Mucosa of rectum (tissue), 2 donors: Measurements from ENCODE around the gene ZNF490.
"Not testable (repeated sequence)": the region's sequence is repeated elsewhere in the genome, so short reads cannot be mapped to it uniquely, and the experiment has no call there.

Source experiments
- H3K27ac ChIP-seq, 2 donors: one replicate each; pipeline ENCODE4 v1.7.0; 2013; ENCODE audit warnings: inconsistent platforms in 2 of 2, low read depth in 2 of 2, low read length in 2 of 2
- H3K27me3 ChIP-seq, 2 donors: one replicate each; pipeline ENCODE4 v1.7.0; 2013; ENCODE audit warnings: low read length in 2 of 2; ENCODE audit not compliant: control insufficient read depth in 2 of 2, insufficient read depth in 2 of 2
- H3K36me3 ChIP-seq, 2 donors: one replicate each; pipeline ENCODE4 v1.7.0; 2013; ENCODE audit warnings: low read length in 2 of 2; ENCODE audit not compliant: control insufficient read depth in 2 of 2, insufficient read depth in 2 of 2
- H3K4me1 ChIP-seq, 2 donors: one replicate each; pipeline ENCODE4 v1.7.0; 2013; ENCODE audit warnings: low read length in 2 of 2, mild to moderate bottlenecking in 1 of 2; ENCODE audit not compliant: control insufficient read depth in 2 of 2, insufficient read depth in 2 of 2
- H3K4me3 ChIP-seq, 2 donors: one replicate each; pipeline ENCODE4 v1.7.0; 2013; ENCODE audit warnings: low read length in 2 of 2
- H3K9ac ChIP-seq, 2 donors: one replicate each; pipeline ENCODE4 v1.7.0; 2013; ENCODE audit warnings: low read length in 2 of 2, low read depth in 1 of 2, mild to moderate bottlenecking in 1 of 2
- H3K9me3 ChIP-seq, 2 donors: one replicate each; pipeline ENCODE4 v1.7.0; 2013; ENCODE audit warnings: low read length in 2 of 2; ENCODE audit not compliant: control insufficient read depth in 2 of 2
- donor health status: healthy.
- donor health status: Normal muscosa, but diverticular disease.

Gene ZNF490

DNA sequence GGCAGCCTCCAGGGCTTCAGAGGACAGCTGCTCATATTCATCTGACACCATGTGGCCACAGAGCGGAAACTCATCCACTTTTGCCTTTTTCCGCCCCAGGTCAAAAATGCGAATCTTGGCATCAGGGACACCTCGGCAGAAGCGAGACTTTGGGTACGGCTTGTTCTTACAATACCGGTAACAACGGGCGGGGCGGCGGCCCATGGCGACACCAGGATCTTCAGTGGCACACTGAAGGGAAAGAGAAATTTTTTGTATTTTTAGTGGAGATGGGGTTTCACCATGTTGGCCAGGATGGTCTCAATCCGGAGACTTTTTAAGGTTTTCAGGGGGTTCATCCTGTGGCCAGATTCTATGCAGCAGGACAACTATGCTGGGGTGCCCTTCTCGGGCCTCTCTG lies 33.1 kb upstream of the ZNF490 start:
- H3K4me3 ChIP-seq, H3K9ac ChIP-seq, H3K27me3 ChIP-seq, H3K36me3 ChIP-seq, H3K27ac ChIP-seq, H3K4me1 ChIP-seq, H3K9me3 ChIP-seq: not testable (repeated sequence)

DNA sequence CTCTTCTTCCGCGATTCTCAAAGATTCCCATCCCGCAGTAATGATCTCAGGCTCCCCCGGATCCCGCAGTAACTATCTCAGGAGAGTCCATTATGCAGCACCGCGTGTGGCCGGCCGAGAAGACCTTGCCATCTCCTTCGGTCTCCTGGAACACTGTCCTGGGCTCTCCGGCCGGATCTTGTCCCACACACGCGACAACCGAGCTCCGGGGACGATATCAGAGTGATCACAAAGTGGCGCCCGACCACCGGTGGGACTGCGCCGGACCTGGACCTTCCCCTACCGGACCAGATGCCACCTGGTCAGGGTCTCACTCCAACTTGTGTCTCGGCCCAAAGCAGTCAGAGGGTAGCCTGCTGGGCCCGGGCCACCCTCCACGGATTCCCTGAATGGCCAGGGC lies 31.9 kb upstream of the ZNF490 start:
- Histone ChIP-seq H3K9me3 (no peaks in the 10 kb centered on the region), H3K9ac (no peak overlapping the region), H3K27ac (no peak overlapping the region), H3K36me3 (no peaks in the 10 kb centered on the region), H3K4me3 (no peak overlapping the region), H3K27me3 (no peaks in the 10 kb centered on the region), H3K4me1 (peaks cover 2 to 3% of the 10 kb centered on the region in 2 donors)

- H3K27me3 ChIP-seq, result no peaks in the 10 kb centered on the region
Measured at GRCh38 chr19:12641456-12641855, 30.8 kb upstream of the ZNF490 start.

DNA sequence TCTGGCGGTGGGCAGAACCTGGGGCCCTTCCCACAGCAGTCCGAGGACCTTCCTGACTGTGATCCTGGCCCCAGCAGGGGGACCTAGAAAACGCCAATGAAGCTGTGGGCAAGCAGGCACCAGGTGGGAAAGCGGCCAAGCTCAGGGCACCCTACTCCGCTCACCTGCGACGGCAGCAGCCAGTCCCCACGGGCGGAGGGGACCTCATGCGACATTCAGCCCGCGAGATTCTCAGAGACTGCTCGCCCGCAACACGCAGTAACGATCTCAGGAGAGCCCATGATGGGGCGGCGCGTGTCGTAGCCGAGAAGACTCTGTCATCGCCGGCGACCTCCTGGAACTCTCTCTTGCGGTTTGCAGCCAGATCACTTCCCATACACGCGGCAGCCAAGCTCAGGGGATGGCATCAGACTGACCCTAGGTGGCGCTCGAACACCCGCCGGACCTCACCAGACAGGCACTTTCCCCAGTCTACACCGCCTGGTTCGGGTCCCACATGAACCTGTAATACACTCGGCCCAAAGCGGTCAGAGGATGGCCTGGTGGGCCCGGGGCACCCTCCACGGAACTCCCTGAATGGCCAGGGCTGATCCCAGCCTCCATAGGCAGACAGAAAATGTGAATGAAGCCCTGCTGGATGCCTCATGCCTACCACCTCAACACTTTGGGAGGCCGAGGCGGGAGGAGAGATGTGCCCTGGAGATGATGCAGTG lies 29.4 kb upstream of the ZNF490 start:
- Histone ChIP-seq H3K9ac (peak overlapping the region; percentile 24 to 28), H3K36me3 (no peaks in the 10 kb centered on the region), H3K27ac (no peak overlapping the region), H3K4me3 (peak overlapping the region; percentile 20 to 54), H3K27me3 (no peaks in the 10 kb centered on the region), H3K4me1 (peaks cover 2 to 3% of the 10 kb centered on the region in 2 donors), H3K9me3 (no peaks in the 10 kb centered on the region)

More at GRCh38 chr19:12641456-12641855, 30.8 kb upstream of the ZNF490 start:
- no peaks in the 10 kb centered on the region for H3K36me3 ChIP-seq
- no peaks in the 10 kb centered on the region for H3K9me3 ChIP-seq
- H3K4me3 ChIP-seq, result no peak overlapping the region
- peaks cover 2 to 3% of the 10 kb centered on the region in 2 donors for H3K4me1 ChIP-seq
- H3K27ac ChIP-seq, result no peak overlapping the region
- no peak overlapping the region for H3K9ac ChIP-seq

DNA sequence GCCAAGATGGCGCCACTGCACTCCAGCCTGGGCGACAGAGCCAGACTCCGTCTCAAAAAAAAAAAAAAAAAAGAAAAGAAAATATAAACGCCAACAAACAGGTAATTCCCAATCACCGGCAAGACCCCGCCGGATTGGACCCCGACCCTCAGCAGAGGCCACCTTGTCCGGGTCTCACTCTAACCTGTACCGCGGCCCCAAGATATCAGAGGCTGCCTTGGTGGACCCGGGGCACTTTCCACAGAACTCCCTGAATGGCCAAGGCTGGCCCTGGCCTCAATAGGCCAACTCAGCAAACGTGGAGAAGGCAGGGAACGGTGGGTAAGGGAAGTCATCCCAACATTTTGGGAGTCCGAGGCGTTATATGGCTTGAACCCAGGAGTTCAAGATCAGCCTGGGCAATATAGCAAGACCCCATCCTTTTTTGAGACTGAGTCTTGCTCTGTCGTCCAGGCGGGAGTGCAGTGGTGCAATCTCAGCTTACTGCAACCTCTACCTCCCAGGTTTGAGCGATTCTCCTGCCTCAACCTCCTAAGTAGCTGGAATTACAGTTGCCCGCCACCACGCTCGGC lies 28.1 kb upstream of the ZNF490 start:
- Histone ChIP-seq H3K27ac (no peak overlapping the region), H3K27me3 (no peaks in the 10 kb centered on the region), H3K4me1 (peaks cover 2 to 3% of the 10 kb centered on the region in 2 donors), H3K9ac (no peak overlapping the region), H3K4me3 (no peak overlapping the region), H3K9me3 (no peaks in the 10 kb centered on the region), H3K36me3 (no peaks in the 10 kb centered on the region)

DNA sequence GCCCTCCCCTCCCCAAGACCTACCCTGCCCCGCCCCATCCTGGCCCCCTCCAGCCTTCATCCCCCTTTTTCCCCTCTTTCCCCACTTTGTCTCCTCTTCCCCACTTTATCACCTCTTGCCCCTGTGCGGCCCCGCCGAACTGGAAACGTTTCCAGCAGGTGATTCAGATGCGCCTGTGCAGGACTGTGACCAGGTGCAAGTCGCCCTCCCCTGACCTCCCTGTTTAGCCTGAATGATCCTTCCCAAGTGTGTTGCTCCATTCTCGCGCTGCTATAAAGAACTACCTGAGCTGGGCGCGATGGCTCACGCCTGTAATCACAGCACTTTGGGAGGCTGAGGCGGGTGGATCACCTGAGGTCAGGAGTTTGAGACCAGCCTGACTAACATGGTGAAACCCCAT lies 26.0 kb upstream of the ZNF490 start:
- Histone ChIP-seq H3K4me3 (no peak overlapping the region), H3K9me3 (no peaks in the 10 kb centered on the region), H3K27me3 (no peaks in the 10 kb centered on the region), H3K27ac (no peak overlapping the region), H3K9ac (no peak overlapping the region), H3K36me3 (peaks cover 0 to 3% of the 10 kb centered on the region in 2 donors), H3K4me1 (peaks cover 2 to 3% of the 10 kb centered on the region in 2 donors)

GRCh38 chr19:12629215-12629614 lies 18.6 kb upstream of the ZNF490 start:
- no peaks in the 10 kb centered on the region for H3K27me3 ChIP-seq
- H3K9ac ChIP-seq, result no peak overlapping the region
- no peak overlapping the region for H3K27ac ChIP-seq
- peaks cover 37 to 59% of the 10 kb centered on the region in 2 donors for H3K36me3 ChIP-seq
- H3K4me1 ChIP-seq, result no peaks in the 10 kb centered on the region
- peaks cover 13 to 19% of the 10 kb centered on the region in 2 donors for H3K9me3 ChIP-seq
- no peak overlapping the region for H3K4me3 ChIP-seq

GRCh38 chr19:12628040-12629022 lies 17.7 kb upstream of the ZNF490 start:
- H3K27ac ChIP-seq, result no peak overlapping the region
- no peaks in the 10 kb centered on the region for H3K4me1 ChIP-seq
- H3K9ac ChIP-seq, result no peak overlapping the region
- peaks cover 40 to 64% of the 10 kb centered on the region in 2 donors for H3K36me3 ChIP-seq
- peaks cover 13 to 19% of the 10 kb centered on the region in 2 donors for H3K9me3 ChIP-seq
- no peaks in the 10 kb centered on the region for H3K27me3 ChIP-seq
- no peak overlapping the region for H3K4me3 ChIP-seq

- Histone ChIP-seq H3K4me1 (no peaks in the 10 kb centered on the region), H3K27me3 (no peaks in the 10 kb centered on the region), H3K27ac (no peak overlapping the region), H3K9me3 (peaks cover 13 to 19% of the 10 kb centered on the region in 2 donors), H3K36me3 (peaks cover 40 to 63% of the 10 kb centered on the region in 2 donors), H3K9ac (no peak overlapping the region), H3K4me3 (no peak overlapping the region)
Measured at GRCh38 chr19:12626958-12627357, 16.3 kb upstream of the ZNF490 start.
